ENCODE data around the gene LAIR1. TPM values are rescaled to one million over a fixed set of nuclear protein-coding genes. Genes with fewer than 3 reads are reported as not detected.
"Not testable (repeated sequence)": the region's sequence is repeated elsewhere in the genome, so short reads cannot be mapped to it uniquely, and the experiment has no call there.

LAIR1 gene
- total RNA-seq, 1 donor from 2014 or later = not detected

DNA sequence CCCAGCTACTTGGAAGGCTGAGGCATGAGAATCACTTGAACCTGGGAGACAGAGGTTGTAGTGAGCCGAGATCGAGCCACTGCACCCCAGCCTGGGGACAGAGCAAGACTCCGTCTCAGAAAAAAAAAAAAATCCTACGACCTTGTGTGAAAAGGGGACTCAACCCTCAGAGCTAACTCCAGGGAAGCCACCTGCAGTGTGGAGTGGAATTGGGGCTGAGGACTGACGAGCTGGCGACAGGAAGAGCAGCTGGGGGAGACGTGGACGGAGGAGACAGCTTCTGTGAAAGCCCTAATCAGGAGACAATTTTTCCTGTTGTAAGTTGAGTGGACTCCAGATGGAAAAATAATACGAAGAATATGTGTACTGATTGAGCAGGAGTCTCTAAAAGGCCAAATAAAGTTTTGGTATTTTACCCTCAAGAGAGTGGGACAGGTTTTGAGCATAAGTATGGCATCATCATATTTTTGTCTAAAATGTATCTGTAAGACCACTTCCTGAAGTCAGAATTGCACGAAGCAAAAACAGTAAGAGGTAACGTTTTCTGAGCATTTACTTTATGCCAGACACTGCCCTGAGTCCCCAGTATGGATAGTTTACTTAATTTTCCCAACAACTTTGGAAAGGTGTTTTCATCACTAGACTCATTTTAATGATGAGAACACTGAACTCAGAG lies 12.0 kb upstream of the LAIR1 start:
- H3K27ac ChIP-seq = no peak overlapping the region
- no peak overlapping the region for H3K4me3 ChIP-seq
- no peaks in the 10 kb centered on the region for H3K4me1 ChIP-seq
- peaks cover 14% of the 10 kb centered on the region for H3K27me3 ChIP-seq
- Mint-ChIP-seq H3K27me3 (ENCODE audit: insufficient read depth, low read depth) (peaks cover 10% of the 10 kb centered on the region), H3K36me3 (no peaks in the 10 kb centered on the region), H3K4me1 (no peaks in the 10 kb centered on the region), H3K27ac (no peak overlapping the region), H3K4me3 (no peak overlapping the region), H3K9me3 (peaks cover 5% of the 10 kb centered on the region)
- no peak overlapping the region for H3K4me2 ChIP-seq
- H3K79me2 ChIP-seq (ENCODE audit: low read depth) = no peaks in the 10 kb centered on the region
- no peak for TF ChIP-seq EZH2phosphoT487 (IDR thresholded peaks at IDR 0.05)
- TF ChIP-seq, protein P1, sequence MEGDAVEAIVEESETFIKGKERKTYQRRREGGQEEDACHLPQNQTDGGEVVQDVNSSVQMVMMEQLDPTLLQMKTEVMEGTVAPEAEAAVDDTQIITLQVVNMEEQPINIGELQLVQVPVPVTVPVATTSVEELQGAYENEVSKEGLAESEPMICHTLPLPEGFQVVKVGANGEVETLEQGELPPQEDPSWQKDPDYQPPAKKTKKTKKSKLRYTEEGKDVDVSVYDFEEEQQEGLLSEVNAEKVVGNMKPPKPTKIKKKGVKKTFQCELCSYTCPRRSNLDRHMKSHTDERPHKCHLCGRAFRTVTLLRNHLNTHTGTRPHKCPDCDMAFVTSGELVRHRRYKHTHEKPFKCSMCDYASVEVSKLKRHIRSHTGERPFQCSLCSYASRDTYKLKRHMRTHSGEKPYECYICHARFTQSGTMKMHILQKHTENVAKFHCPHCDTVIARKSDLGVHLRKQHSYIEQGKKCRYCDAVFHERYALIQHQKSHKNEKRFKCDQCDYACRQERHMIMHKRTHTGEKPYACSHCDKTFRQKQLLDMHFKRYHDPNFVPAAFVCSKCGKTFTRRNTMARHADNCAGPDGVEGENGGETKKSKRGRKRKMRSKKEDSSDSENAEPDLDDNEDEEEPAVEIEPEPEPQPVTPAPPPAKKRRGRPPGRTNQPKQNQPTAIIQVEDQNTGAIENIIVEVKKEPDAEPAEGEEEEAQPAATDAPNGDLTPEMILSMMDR (IDR thresholded peaks at IDR 0.05) = no peak
- TF ChIP-seq EZH2 (IDR thresholded peaks at IDR 0.05) = no peak
- no peak overlapping the region for H2AFZ ChIP-seq (replicated peaks)
- no peaks in the 10 kb centered on the region for H3K36me3 ChIP-seq
- no peaks in the 10 kb centered on the region for H3F3A ChIP-seq (ENCODE audit: low read depth)
- no peaks in the 10 kb centered on the region for H3K9me3 ChIP-seq (ENCODE audit: low read depth)
- H4K20me1 ChIP-seq (ENCODE audit: low read depth) = no peaks in the 10 kb centered on the region
- no peak for DNase-seq (ENCODE audit: low spot score)
- H3K9ac ChIP-seq = no peak overlapping the region

DNA sequence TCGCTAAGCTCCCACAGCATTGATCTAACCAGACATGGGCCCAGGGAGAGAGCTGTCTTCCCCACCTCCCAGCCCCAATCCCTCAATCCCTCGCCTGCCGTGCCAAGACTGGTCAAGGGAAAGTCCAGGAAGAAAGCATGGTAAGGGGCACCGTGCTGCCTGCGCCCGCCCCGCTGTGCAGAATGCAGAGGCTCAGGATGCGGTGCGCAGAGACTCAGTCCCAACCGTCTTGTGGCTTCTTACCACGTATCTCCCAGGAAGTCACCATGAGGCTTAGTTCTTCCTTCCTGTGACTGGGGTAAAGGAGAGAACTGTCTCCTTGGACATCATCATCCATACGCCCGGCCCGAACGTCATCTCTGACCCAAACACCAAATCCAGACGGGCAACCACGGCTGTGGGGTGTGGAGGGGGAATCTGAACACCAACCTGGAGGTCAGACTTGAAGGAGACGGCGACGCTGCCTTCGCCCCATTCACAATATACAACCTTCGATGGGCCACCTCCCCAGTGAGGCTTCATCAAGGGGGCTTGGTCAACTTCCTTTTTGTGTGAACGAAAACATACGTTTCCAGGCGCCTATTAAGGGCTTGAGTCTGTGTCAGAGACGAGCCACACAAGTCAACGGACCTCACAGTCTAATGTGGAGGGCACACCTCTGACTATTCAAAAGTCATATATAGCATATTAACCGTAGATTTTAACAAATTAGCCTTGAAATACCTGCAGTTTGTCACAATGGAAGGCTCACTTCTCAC lies 10.6 kb upstream of the LAIR1 start:
- H3K4me3 Mint-ChIP-seq; H3K9me3 ChIP-seq (ENCODE audit: low read depth); H4K20me1 ChIP-seq (ENCODE audit: low read depth); H3K4me1 ChIP-seq; H3K9ac ChIP-seq; H3K9me3 Mint-ChIP-seq; H3K27ac Mint-ChIP-seq; H3K36me3 ChIP-seq; H3F3A ChIP-seq (ENCODE audit: low read depth); H3K27ac ChIP-seq; H3K4me3 ChIP-seq; DNase-seq (ENCODE audit: low spot score); H3K79me2 ChIP-seq (ENCODE audit: low read depth); H3K4me1 Mint-ChIP-seq; H2AFZ ChIP-seq (replicated peaks); H3K36me3 Mint-ChIP-seq; H3K4me2 ChIP-seq: not testable (repeated sequence)
- H3K27me3 Mint-ChIP-seq (ENCODE audit: insufficient read depth, low read depth) = peaks cover 10% of the 10 kb centered on the region
- H3K27me3 ChIP-seq = peaks cover 14% of the 10 kb centered on the region

DNA sequence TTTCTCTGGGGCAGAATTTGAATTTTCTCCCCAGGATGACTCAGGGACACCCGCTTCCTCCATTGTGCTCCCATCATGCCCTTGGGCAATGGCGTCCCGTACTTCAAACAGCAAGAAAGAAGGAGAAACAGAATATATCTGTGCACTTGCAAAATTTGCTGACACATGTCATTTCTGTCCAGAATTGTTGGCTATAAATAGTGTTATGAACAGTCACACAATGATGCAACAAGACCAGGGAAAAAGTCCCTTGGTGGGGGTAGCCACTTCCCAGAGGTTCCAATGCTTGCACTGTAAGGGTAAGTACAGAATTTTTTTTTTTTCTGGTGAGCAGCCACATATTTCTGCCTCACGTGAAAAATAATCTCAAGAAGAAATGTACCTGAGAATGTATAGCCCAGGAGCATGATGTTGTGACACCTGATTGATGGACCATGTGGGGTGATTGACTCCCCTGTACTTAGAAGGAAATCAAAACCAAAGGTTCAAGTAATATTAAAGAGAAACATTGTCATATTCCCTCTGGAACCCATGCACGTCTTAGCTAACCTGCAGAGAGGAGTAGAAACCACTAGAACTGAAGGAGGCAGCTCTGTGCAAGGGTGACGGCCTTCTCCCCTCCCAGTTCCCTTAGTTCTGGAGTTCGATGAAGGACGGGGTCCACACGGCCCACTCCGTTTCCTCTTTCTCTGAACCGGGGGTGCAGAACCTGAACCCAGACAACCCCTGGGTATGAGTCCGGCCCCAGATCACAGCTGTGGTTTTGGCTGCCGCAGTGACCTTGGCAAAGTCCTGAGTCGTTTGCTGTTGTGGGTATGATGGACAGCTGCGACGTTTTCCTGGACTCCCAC lies 9.3 kb upstream of the LAIR1 start:
- Mint-ChIP-seq H3K4me3 (no peak overlapping the region), H3K4me1 (no peaks in the 10 kb centered on the region)
- no peak overlapping the region for H3K4me3 ChIP-seq

DNA sequence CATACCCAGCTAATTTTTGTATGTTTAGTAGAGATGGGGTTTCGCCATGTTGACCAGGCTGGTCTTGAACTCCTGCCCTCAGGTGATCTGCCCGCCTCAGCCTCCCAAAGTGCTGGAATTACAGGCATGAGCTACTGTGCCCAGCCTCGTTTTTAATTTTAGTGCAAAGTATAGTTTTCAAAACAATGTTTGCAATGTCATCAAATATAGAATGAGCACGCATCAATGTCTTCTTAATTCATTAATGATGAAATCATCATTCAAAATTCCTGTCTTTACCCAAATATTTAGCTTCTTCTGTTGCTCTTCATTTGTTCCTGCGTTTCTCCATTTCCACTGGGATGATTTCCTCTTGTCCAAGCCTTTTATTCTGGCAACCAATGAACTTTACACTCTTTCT lies 6.7 kb upstream of the LAIR1 start:
- not testable (repeated sequence) for H3K9ac ChIP-seq; H4K20me1 ChIP-seq (ENCODE audit: low read depth); H3K9me3 Mint-ChIP-seq; H3K4me3 ChIP-seq; H3K4me2 ChIP-seq; H3F3A ChIP-seq (ENCODE audit: low read depth); H3K36me3 Mint-ChIP-seq; H3K27me3 ChIP-seq; H3K27ac Mint-ChIP-seq; H3K79me2 ChIP-seq (ENCODE audit: low read depth); H3K4me1 ChIP-seq; H3K9me3 ChIP-seq (ENCODE audit: low read depth); H3K4me3 Mint-ChIP-seq; H2AFZ ChIP-seq (replicated peaks); H3K27ac ChIP-seq; DNase-seq (ENCODE audit: low spot score); H3K36me3 ChIP-seq; H3K4me1 Mint-ChIP-seq
- peaks cover 11% of the 10 kb centered on the region for H3K27me3 Mint-ChIP-seq (ENCODE audit: insufficient read depth, low read depth)

More for the DNA sequence above, 9.3 kb upstream of the LAIR1 start:
- Histone ChIP-seq H4K20me1 (ENCODE audit: low read depth) (no peaks in the 10 kb centered on the region), H3K27ac (no peak overlapping the region), H3K9me3 (ENCODE audit: low read depth) (no peaks in the 10 kb centered on the region), H2AFZ (replicated peaks) (no peak overlapping the region), H3K79me2 (ENCODE audit: low read depth) (no peaks in the 10 kb centered on the region), H3F3A (ENCODE audit: low read depth) (no peaks in the 10 kb centered on the region), H3K4me2 (no peak overlapping the region), H3K9ac (no peak overlapping the region), H3K27me3 (peaks cover 12% of the 10 kb centered on the region), H3K36me3 (no peaks in the 10 kb centered on the region), H3K4me1 (no peaks in the 10 kb centered on the region)
- Mint-ChIP-seq H3K27ac (no peak overlapping the region), H3K9me3 (peaks cover 5% of the 10 kb centered on the region), H3K36me3 (no peaks in the 10 kb centered on the region), H3K27me3 (ENCODE audit: insufficient read depth, low read depth) (peaks cover 8% of the 10 kb centered on the region)
- TF ChIP-seq, protein P1 (IDR thresholded peaks at IDR 0.05) = no peak
- TF ChIP-seq EZH2phosphoT487 (IDR thresholded peaks at IDR 0.05) (no peak), EZH2 (IDR thresholded peaks at IDR 0.05) (no peak)
- no peak for DNase-seq (ENCODE audit: low spot score)

DNA sequence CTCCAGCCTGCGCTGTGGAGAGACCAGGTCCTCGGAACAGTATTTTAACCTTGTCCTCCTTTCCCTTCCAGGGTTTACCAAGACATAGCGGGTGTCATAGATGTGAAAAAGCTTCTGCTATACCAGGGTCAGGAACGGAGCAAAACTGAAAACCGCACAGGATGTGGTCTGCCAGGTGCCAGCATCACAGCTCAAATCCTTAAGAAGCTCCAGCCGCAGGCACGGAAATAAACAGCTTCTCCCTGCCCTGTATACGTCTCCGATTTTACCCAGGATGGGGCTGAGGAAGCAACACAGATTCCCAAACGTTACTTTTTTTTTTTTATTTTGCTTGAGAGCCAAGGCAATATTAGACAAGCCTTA lies 5.7 kb upstream of the LAIR1 start:
- not testable (repeated sequence) for H3K9me3 Mint-ChIP-seq
- peaks cover 11% of the 10 kb centered on the region for H3K27me3 Mint-ChIP-seq (ENCODE audit: insufficient read depth, low read depth)

More for the DNA sequence above, 5.7 kb upstream of the LAIR1 start:
- H3K27ac Mint-ChIP-seq; H3K4me2 ChIP-seq; H3K79me2 ChIP-seq (ENCODE audit: low read depth); H3K4me3 ChIP-seq; H3K27me3 ChIP-seq; DNase-seq (ENCODE audit: low spot score); H3K36me3 ChIP-seq; H3K27ac ChIP-seq; H3F3A ChIP-seq (ENCODE audit: low read depth); H3K4me1 Mint-ChIP-seq; H3K36me3 Mint-ChIP-seq; H3K9ac ChIP-seq; H3K9me3 ChIP-seq (ENCODE audit: low read depth); H4K20me1 ChIP-seq (ENCODE audit: low read depth); H2AFZ ChIP-seq (replicated peaks); H3K4me1 ChIP-seq; H3K4me3 Mint-ChIP-seq: not testable (repeated sequence)

All from neural progenitor cell (in vitro differentiated cells).